GM18909 (cell line): ENCODE results near the gene HSPA6.
A peak's percentile ranks its signal among the peaks of the same experiment; 100 is the strongest.
"Not testable (repeated sequence)": the region's sequence is repeated elsewhere in the genome, so short reads cannot be mapped to it uniquely, and the experiment has no call there.

Experiments
- ATAC-seq: cut with Tn5 transposase; IDR thresholded peaks from one replicate; pipeline ENCODE4 v1.9.1; 2021; ENCODE audit warnings: mild to moderate bottlenecking; ENCODE audit not compliant: unreplicated experiment, poor library complexity

The HSPA6 gene

GRCh38 chr1:161556990-161557389 lies 32.6 kb downstream of the HSPA6 start:
- ATAC-seq, result not testable (repeated sequence)

- ATAC-seq, result not testable (repeated sequence)
These were observed 33.4 kb downstream of the HSPA6 start for GRCh38 chr1:161557506-161558450.

- ATAC-seq, result peak; percentile 63
These were observed 36.8 kb downstream of the HSPA6 start for GRCh38 chr1:161560960-161561715.

GRCh38 chr1:161562441-161562840 lies 38.1 kb downstream of the HSPA6 start:
- ATAC-seq, result not testable (repeated sequence)

- ATAC-seq, result not testable (repeated sequence)
These were observed 39.2 kb downstream of the HSPA6 start for GRCh38 chr1:161563522-161563921.

GRCh38 chr1:161566602-161566960 lies 42.2 kb downstream of the HSPA6 start:
- ATAC-seq, result not testable (repeated sequence)

- ATAC-seq, result not testable (repeated sequence)
These were observed 47.4 kb downstream of the HSPA6 start for GRCh38 chr1:161571703-161572102.
